Esophagus muscularis mucosa (tissue), 4 donors: Measurements from ENCODE around the gene UBE4B. TPM values are rescaled to one million over a fixed set of nuclear protein-coding genes. Genes with fewer than 3 reads are reported as not detected.
A peak's percentile ranks its signal among the peaks of the same experiment; 100 is the strongest.

ENCODE experiments used
- DNase-seq: peaks from one replicate; pipeline ENCODE4 v3.0.0-alpha.2; 2017; ENCODE audit errors: extremely low spot score
- H3K27ac ChIP-seq, 4 donors: fragments of 200-600 bp; sonication (generic); replicated peaks in 1 of 4; 1 replicate in 3 of 4; 2 replicates in 1 of 4; pipeline ENCODE4 v1.5.1; 2016 to 2019; ENCODE audit warnings: mild to moderate bottlenecking in 1 of 4
- H3K27me3 ChIP-seq, 4 donors: fragments of 200-600 bp; sonication (generic); one replicate each; pipeline versions ENCODE4 v1.5.1 to v1.6.0; 2016 to 2019
- H3K36me3 ChIP-seq, 4 donors: fragments of 200-600 bp; sonication (generic); one replicate each; pipeline ENCODE4 v1.5.1; 2016 to 2019
- H3K4me1 ChIP-seq, 4 donors: fragments of 200-600 bp; sonication (generic); one replicate each; pipeline ENCODE4 v1.5.1; 2016 to 2019
- H3K4me3 ChIP-seq, 4 donors: fragments of 200-600 bp; sonication (generic); 1 replicate in 2 of 4; 2 replicates in 2 of 4; pipeline ENCODE4 v1.5.1; 2016 to 2019; ENCODE audit warnings: mild to moderate bottlenecking in 4 of 4, moderate library complexity in 1 of 4
- H3K9me3 ChIP-seq, 4 donors: fragments of 200-600 bp; sonication (generic); 1 replicate in 3 of 4; 2 replicates in 1 of 4; pipeline ENCODE4 v1.5.1; 2016 to 2019
- CTCF ChIP-seq, 3 experiments: fragments of 200-600 bp in 2 of 3; fragments of 450-650 bp in 1 of 3; sonication (generic) in 2 of 3; IDR thresholded peaks; one replicate each; pipeline ENCODE4 v1.5.1; 2017 to 2019; ENCODE audit warnings: antibody characterized with exemption in 3 of 3, mild to moderate bottlenecking in 2 of 3, moderate library complexity in 1 of 3
- EP300 ChIP-seq: sonication (generic); formaldehyde crosslinking; IDR thresholded peaks from one replicate; pipeline ENCODE4 v1.6.1; 2017; ENCODE audit warnings: antibody characterized with exemption
- POLR2A ChIP-seq: fragments of 450-650 bp; IDR thresholded peaks from one replicate; pipeline ENCODE4 v1.6.1; 2017; ENCODE audit warnings: antibody characterized with exemption, moderate library complexity, mild to moderate bottlenecking, low read depth
- POLR2AphosphoS5 ChIP-seq, 2 donors: sonication (generic); formaldehyde crosslinking; IDR thresholded peaks; one replicate each; pipeline ENCODE4 v1.6.1; 2017; ENCODE audit warnings: antibody characterized with exemption in 2 of 2
- WGBS: methylation state at CpG from one replicate; pipeline ENCODE4 v1.1.5; 2018; 5-methylcytosine and 5-hydroxymethylcytosine counted together
- intact Hi-C: fragments of 100-400 bp; cut with DNase I; formaldehyde crosslinking; loops from one replicate; pipeline ENCODE4 v1.15.1; 2023
- total RNA-seq, 4 donors: library from RNA; depleted of rRNA; stranded (reverse); fragments of >200 nt; gene quantifications; one replicate each; pipeline versions ENCODE4 v1.1.0 to v1.2.1, GENCODE V29; 2016

The UBE4B gene
- total RNA-seq, 4 donors from 2014 or later = 58.6 to 110 (median 85.5) TPM

DNA sequence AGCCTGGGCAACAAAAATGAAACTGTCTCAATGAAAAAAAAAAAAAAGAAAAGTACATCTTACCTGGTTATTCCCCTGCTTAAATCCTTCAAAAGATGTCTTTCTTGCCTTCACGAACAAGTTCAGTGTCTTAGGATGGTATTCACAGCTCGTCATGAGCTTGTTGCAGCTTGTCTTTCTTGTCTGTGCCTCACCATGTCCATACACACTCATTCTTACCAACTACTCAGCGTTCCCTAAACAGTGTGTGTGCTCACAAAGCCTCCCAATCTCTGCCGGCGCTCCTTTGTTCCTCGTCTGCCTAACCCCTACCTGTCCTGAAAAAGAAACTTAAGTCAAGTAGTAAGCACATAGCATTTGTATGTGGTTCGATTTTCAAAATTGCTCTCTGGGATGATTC, 31.1 kb downstream of the UBE4B start:
- TF ChIP-seq POLR2AphosphoS5 (IDR thresholded peaks at IDR 0.05) (no peak), CTCF (IDR thresholded peaks at IDR 0.05) (no peak), POLR2A (no peak), EP300 (no peak)
- Histone ChIP-seq H3K9me3 (no peaks in the 10 kb centered on the region), H3K36me3 (no peaks in the 10 kb centered on the region), H3K27ac (no peak overlapping the region), H3K4me1 (peaks cover 47 to 73% (median 67%) of the 10 kb centered on the region in 4 donors), H3K27me3 (no peaks in the 10 kb centered on the region), H3K4me3 (no peak overlapping the region)
- WGBS = 81% methylated on average over 7 of the region's 7 CpGs
- no peak for DNase-seq
- intact Hi-C loops = loop anchor here (10.0 kb wide), 1 partner anchor 61 kb away; no protein-coding TSS in a partner anchor

DNA sequence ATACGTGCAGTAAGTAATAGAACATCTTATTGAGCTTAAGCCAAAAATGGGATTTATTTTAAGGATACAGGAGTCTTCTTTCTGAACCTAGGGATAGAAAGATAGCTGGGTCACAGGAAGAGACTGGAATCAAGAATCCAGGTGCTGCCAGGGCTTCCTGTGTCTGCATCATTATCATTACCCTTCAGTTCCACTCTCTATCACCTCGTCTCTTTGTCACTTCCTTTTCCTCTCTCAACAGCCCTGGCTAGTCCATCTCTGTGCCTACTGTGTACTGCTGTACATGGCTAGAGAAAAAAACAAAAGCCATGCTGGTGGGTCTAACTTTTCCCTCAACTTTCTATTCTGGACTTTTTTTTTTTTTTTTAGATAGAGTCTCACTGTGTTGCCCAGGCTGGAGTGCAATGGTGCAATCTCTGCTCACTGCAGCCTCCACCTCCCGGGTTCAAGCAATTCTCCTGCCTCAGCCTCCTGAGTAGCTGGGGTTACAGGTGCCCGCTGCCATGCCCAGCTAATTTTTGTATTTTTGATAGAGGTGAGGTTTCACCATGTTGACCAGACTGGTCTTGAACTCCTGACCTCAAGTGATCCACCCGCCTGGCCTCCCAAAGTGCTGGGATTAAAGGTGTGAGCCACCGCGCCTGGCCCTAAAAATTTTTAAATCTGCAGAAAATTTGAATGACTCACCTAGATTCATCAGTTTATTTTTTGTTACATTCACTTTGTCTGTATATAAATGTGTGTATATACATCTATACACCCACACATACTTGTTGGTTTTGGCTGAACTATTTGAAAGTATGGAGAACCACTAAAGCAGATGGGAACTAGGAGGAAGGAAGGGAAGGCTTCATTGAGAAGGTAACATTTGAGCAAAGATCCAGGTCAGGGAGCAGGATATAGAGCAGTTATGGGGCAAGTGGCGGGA, 31.9 kb downstream of the UBE4B start:
- H3K9me3 ChIP-seq = no peaks in the 10 kb centered on the region
- 86% methylated on average over 8 of the region's 8 CpGs for WGBS
- H3K36me3 ChIP-seq = no peaks in the 10 kb centered on the region
- H3K4me3 ChIP-seq = no peak overlapping the region
- no peak for TF ChIP-seq EP300
- TF ChIP-seq POLR2A = no peak
- TF ChIP-seq CTCF (IDR thresholded peaks at IDR 0.05) = no peak
- TF ChIP-seq POLR2AphosphoS5 (IDR thresholded peaks at IDR 0.05) = no peak
- no peak for DNase-seq
- peak overlapping the region; percentile 5 to 87 (median 24) for H3K27ac ChIP-seq
- H3K4me1 ChIP-seq = peaks cover 42 to 73% (median 67%) of the 10 kb centered on the region in 4 donors
- intact Hi-C loops = loop anchor here (10.0 kb wide), 1 partner anchor 60 kb away; no protein-coding TSS in a partner anchor
- H3K27me3 ChIP-seq = no peaks in the 10 kb centered on the region

GRCh38 chr1:10065344-10065685, 32.6 kb downstream of the UBE4B start:
- H3K4me1 ChIP-seq = peaks cover 38 to 71% (median 67%) of the 10 kb centered on the region in 4 donors
- intact Hi-C loops = loop anchor here (10.0 kb wide), 1 partner anchor 59 kb away; no protein-coding TSS in a partner anchor
- H3K27me3 ChIP-seq = no peaks in the 10 kb centered on the region
- peak overlapping the region; percentile 5 to 87 (median 24) for H3K27ac ChIP-seq
- H3K36me3 ChIP-seq = no peaks in the 10 kb centered on the region
- no peak for DNase-seq
- WGBS = 66% methylated on average over 7 of the region's 7 CpGs
- no peak overlapping the region for H3K4me3 ChIP-seq
- TF ChIP-seq CTCF (IDR thresholded peaks at IDR 0.05) = no peak
- no peak for TF ChIP-seq POLR2A
- TF ChIP-seq EP300 = no peak
- TF ChIP-seq POLR2AphosphoS5 (IDR thresholded peaks at IDR 0.05) = no peak
- no peaks in the 10 kb centered on the region for H3K9me3 ChIP-seq

DNA sequence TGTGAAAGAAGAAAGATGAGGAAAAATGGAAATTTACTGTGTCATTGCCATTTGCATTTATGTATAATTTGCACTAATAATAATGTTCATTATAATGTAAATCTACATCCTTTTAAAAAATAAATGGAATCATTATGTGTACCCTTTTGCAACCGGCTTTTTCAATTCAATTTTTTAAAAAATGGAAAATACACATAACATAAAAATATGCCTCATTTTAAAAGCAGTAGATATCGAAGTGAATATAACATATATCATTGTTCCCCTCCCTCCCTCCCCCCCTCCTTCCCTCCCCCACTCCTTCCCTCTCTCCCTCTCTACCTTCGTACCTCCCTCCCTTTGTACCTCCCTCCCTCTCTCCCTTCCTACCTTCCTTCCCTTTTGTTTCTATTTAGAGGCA, 33.0 kb downstream of the UBE4B start:
- no peaks in the 10 kb centered on the region for H3K27me3 ChIP-seq
- H3K9me3 ChIP-seq = no peaks in the 10 kb centered on the region
- TF ChIP-seq EP300 = no peak
- TF ChIP-seq POLR2AphosphoS5 (IDR thresholded peaks at IDR 0.05) = no peak
- no peak for TF ChIP-seq POLR2A
- no peak for TF ChIP-seq CTCF (IDR thresholded peaks at IDR 0.05)
- peak overlapping the region; percentile 78 to 87 (median 84) for H3K27ac ChIP-seq
- H3K4me3 ChIP-seq = no peak overlapping the region
- intact Hi-C loops = loop anchor here (10.0 kb wide), 1 partner anchor 59 kb away; no protein-coding TSS in a partner anchor
- 82% methylated on average over 3 of the region's 3 CpGs for WGBS
- H3K36me3 ChIP-seq = no peaks in the 10 kb centered on the region
- DNase-seq = no peak
- peaks cover 38 to 71% (median 66%) of the 10 kb centered on the region in 4 donors for H3K4me1 ChIP-seq
